GM18870 (cell line): ENCODE results near the gene LIMK1.
"Not testable (repeated sequence)": the region's sequence is repeated elsewhere in the genome, so short reads cannot be mapped to it uniquely, and the experiment has no call there.

Experiments
- ATAC-seq: cut with Tn5 transposase; IDR thresholded peaks from one replicate; pipeline ENCODE4 v1.9.1; 2021; ENCODE audit warnings: moderate library complexity; ENCODE audit not compliant: unreplicated experiment

Gene LIMK1

GRCh38 chr7:74121401-74122249 lies 38.0 kb downstream of the LIMK1 start:
- ATAC-seq, result no peak

GRCh38 chr7:74123892-74124291 lies 40.3 kb downstream of the LIMK1 start:
- not testable (repeated sequence) for ATAC-seq

GRCh38 chr7:74126220-74126880 lies 42.7 kb downstream of the LIMK1 start:
- ATAC-seq, result no peak

GRCh38 chr7:74129887-74130286 lies 46.3 kb downstream of the LIMK1 start:
- no peak for ATAC-seq

- no peak for ATAC-seq
Measured at GRCh38 chr7:74130518-74130917, 46.9 kb downstream of the LIMK1 start.

- ATAC-seq, result no peak
Measured at GRCh38 chr7:74134117-74134620, 50.6 kb downstream of the LIMK1 start.

- no peak for ATAC-seq
Measured at GRCh38 chr7:74138334-74138867, 54.8 kb downstream of the LIMK1 start.

GRCh38 chr7:74138945-74139843 lies 55.6 kb downstream of the LIMK1 start:
- ATAC-seq, result no peak

GRCh38 chr7:74141705-74142104 lies 58.1 kb downstream of the LIMK1 start:
- ATAC-seq, result no peak

GRCh38 chr7:74143383-74143782 lies 59.8 kb downstream of the LIMK1 start:
- ATAC-seq, result no peak

- ATAC-seq, result no peak
Measured at GRCh38 chr7:74148491-74148890, 64.9 kb downstream of the LIMK1 start.

- no peak for ATAC-seq
Measured at GRCh38 chr7:74149071-74149470, 65.5 kb downstream of the LIMK1 start.

GRCh38 chr7:74149603-74150002 lies 66.0 kb downstream of the LIMK1 start:
- ATAC-seq, result no peak

GRCh38 chr7:74153736-74154135 lies 70.1 kb downstream of the LIMK1 start:
- no peak for ATAC-seq

GRCh38 chr7:74155810-74156395 lies 72.3 kb downstream of the LIMK1 start:
- no peak for ATAC-seq

GRCh38 chr7:74157605-74158004 lies 74.0 kb downstream of the LIMK1 start:
- no peak for ATAC-seq

- no peak for ATAC-seq
Measured at GRCh38 chr7:74164985-74165456, 81.4 kb downstream of the LIMK1 start.

GRCh38 chr7:74165867-74166593 lies 82.4 kb downstream of the LIMK1 start:
- no peak for ATAC-seq

- not testable (repeated sequence) for ATAC-seq
Measured at GRCh38 chr7:74167324-74167723, 83.7 kb downstream of the LIMK1 start.
